HUES48 (cell line): ENCODE data around the gene KLHL14.
"Not testable (repeated sequence)": the region's sequence is repeated elsewhere in the genome, so short reads cannot be mapped to it uniquely, and the experiment has no call there.

Source experiments
- H3K27ac ChIP-seq: one replicate; pipeline ENCODE4 v1.7.0; 2013; ENCODE audit warnings: low read depth, low read length, inconsistent platforms
- H3K27me3 ChIP-seq: 2 replicates; pipeline ENCODE4 v1.6.1; 2013; ENCODE audit warnings: mild to moderate bottlenecking, low read length; ENCODE audit not compliant: control insufficient read depth, insufficient read depth
- H3K36me3 ChIP-seq: 2 replicates; pipeline ENCODE4 v1.6.1; 2013; ENCODE audit warnings: low read length; ENCODE audit not compliant: control insufficient read depth, insufficient read depth
- H3K4me1 ChIP-seq: 2 replicates; pipeline ENCODE4 v1.6.1; 2013; ENCODE audit warnings: mild to moderate bottlenecking, low read length; ENCODE audit not compliant: control insufficient read depth, insufficient read depth
- H3K4me3 ChIP-seq: 2 replicates; pipeline ENCODE4 v1.5.1; 2013; ENCODE audit warnings: mild to moderate bottlenecking, low read depth, low read length
- H3K9ac ChIP-seq: 2 replicates; pipeline ENCODE4 v1.6.1; 2013; ENCODE audit warnings: mild to moderate bottlenecking, low read depth, low read length, moderate library complexity
- H3K9me3 ChIP-seq: 2 replicates; pipeline ENCODE4 v1.6.1; 2013; ENCODE audit warnings: low read length; ENCODE audit not compliant: control insufficient read depth, insufficient read depth

Gene KLHL14

DNA sequence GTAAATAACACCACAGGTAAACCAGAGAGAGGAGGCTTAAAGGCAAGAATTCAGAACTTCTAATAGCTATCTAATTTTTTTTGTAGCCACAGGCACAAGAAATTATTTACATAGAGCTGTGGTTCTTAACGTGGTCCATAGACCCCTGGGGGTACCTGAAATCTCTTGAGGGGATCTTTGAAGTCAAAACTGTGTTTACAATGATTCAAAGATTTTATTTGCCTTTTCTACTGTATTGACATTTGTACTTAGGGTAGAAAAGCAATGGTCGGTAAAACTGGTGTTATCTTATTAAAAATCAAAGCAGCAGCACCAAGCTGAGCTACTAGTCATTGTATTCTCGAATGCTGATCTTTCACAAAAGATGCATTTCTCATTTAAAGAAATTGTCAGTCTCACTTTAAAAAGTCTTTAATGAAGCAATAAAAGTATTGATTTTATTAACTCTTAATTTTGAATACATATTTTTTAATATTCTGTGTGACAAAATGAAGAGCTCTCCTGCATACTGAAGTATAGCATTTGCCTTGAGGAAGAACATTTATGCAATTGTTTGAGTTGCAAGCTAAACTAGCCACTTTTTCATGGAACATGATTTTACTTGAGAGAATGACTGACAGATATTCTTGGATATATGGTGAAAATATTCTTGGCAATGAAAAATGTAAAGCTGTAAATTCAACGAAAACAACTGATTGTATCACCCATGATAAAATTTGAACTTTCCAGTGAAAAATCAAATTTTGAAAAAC lies 25.6 kb upstream of the KLHL14 start:
- H3K9ac ChIP-seq = no peak overlapping the region
- no peak overlapping the region for H3K4me3 ChIP-seq
- H3K4me1 ChIP-seq = no peaks in the 10 kb centered on the region
- H3K27me3 ChIP-seq = no peaks in the 10 kb centered on the region
- H3K27ac ChIP-seq = no peak overlapping the region
- no peaks in the 10 kb centered on the region for H3K36me3 ChIP-seq
- no peaks in the 10 kb centered on the region for H3K9me3 ChIP-seq

- H3K9ac ChIP-seq, H3K27ac ChIP-seq, H3K4me3 ChIP-seq, H3K4me1 ChIP-seq, H3K27me3 ChIP-seq, H3K36me3 ChIP-seq, H3K9me3 ChIP-seq: not testable (repeated sequence)
Observed at GRCh38 chr18:32794667-32795066, 21.8 kb upstream of the KLHL14 start.

GRCh38 chr18:32779010-32779409 lies 6.2 kb upstream of the KLHL14 start:
- H3K9me3 ChIP-seq = no peaks in the 10 kb centered on the region
- no peak overlapping the region for H3K27ac ChIP-seq
- H3K27me3 ChIP-seq = peaks cover 14% of the 10 kb centered on the region
- H3K4me3 ChIP-seq = no peak overlapping the region
- H3K36me3 ChIP-seq = no peaks in the 10 kb centered on the region
- no peak overlapping the region for H3K9ac ChIP-seq
- peaks cover 8% of the 10 kb centered on the region for H3K4me1 ChIP-seq

DNA sequence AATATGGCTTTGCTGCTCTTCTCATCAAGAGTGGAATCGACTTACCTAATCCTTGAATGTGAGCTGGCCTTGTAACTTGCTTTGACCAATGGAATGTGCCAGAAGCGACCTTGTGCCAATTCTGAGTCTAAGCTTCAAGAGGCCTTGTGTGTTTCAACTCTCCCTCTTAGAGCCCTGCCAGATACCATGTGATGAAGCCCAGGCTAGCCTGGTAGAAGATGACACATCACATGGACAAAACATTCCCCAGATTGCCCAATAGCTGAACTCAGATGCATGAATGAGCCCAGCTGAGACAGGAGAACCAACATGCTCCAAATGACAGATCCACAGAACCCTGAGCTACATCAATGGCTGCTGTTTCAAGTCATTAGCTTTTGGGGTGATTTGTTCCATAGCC lies 4.2 kb upstream of the KLHL14 start:
- H3K27me3 ChIP-seq = peaks cover 34% of the 10 kb centered on the region
- no peaks in the 10 kb centered on the region for H3K9me3 ChIP-seq
- H3K4me1 ChIP-seq = peaks cover 23% of the 10 kb centered on the region
- H3K9ac ChIP-seq = no peak overlapping the region
- H3K27ac ChIP-seq = no peak overlapping the region
- no peaks in the 10 kb centered on the region for H3K36me3 ChIP-seq
- no peak overlapping the region for H3K4me3 ChIP-seq

DNA sequence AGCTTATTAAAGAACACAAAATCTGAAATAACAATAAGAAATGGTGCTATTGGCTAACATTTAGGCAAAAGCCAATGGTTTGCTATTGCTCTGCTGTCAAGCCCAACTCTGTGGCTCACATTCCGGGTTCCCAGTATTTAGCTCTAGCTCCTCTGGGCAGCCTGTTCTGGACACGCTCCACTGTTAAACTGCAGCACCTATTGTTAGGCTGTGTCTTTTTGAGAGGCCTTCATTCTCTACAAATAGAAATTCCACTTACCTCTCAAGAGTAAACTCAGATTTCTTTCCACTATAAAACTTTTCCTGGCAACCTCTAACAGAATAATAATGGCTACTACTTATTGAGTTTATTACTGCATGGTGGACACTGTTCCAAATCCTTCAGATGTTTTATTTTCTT lies 3.7 kb upstream of the KLHL14 start:
- H3K4me3 ChIP-seq = no peak overlapping the region
- no peak overlapping the region for H3K27ac ChIP-seq
- no peaks in the 10 kb centered on the region for H3K9me3 ChIP-seq
- peaks cover 35% of the 10 kb centered on the region for H3K27me3 ChIP-seq
- peaks cover 23% of the 10 kb centered on the region for H3K4me1 ChIP-seq
- no peaks in the 10 kb centered on the region for H3K36me3 ChIP-seq
- no peak overlapping the region for H3K9ac ChIP-seq

DNA sequence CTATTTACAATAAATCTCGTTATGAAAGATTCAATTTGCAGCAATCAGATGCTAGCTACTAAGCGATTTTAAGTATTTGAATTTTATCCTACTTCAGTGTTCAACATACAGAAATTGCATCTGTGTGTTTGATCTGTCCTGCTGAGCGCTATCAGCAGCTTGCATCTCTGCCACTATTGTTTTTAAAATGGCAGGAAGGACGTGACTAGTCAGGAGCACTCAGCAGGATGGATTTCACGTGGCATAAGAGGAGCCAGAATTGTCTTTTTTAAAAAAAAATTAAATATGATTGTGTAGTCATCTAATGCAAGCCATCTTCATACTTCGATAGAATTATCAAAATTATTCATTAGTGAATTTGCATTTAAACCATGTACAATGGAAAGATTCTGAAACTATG lies 2.8 kb upstream of the KLHL14 start:
- peaks cover 23% of the 10 kb centered on the region for H3K4me1 ChIP-seq
- no peak overlapping the region for H3K9ac ChIP-seq

GRCh38 chr18:32773382-32773712 lies 524 bp upstream of the KLHL14 start:
- Histone ChIP-seq H3K36me3 (no peaks in the 10 kb centered on the region), H3K4me1 (peaks cover 32% of the 10 kb centered on the region), H3K9ac (no peak overlapping the region), H3K27ac (no peak overlapping the region), H3K4me3 (peak overlapping the region; percentile 62; the same call in 1 of the 2 replicates), H3K9me3 (no peaks in the 10 kb centered on the region), H3K27me3 (peaks cover 65% of the 10 kb centered on the region)

More for the DNA sequence above, 2.8 kb upstream of the KLHL14 start:
- peaks cover 43% of the 10 kb centered on the region for H3K27me3 ChIP-seq
- H3K27ac ChIP-seq = no peak overlapping the region
- H3K36me3 ChIP-seq = no peaks in the 10 kb centered on the region
- H3K4me3 ChIP-seq = no peak overlapping the region
- H3K9me3 ChIP-seq = no peaks in the 10 kb centered on the region

DNA sequence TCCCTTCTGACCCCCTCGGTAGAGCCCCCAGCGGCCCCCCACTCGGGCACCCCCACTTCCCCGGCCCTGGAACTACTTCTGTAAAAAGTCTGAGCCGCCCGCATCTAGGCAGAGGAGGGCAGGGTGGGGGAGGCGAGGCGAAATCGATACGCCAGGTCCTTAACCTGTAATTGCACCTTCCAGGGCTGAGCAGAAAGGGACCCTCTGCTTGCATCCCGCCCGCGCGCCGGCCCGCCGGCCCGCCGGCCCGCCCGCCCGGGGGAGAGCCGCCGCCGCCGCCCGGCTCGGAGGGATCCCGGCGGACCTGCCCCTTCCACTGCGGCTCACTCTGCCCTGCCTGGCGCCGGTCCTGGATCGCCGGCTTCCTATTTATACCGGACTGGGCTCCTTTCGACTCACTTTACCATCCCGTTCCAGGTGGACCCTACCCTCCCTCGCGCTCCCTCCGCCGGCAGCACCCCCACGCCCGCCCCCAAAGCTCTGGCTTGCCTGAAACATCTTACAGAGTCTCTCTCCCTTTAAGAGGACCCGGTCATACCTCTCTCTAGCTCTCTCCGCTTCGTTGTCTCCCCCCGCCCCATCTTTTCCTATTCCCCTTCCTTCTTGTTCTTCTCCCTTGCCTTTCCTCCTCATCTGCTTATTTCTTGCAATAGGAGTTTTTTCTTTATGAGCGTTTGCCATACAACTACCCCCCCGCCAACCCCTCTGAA lies 797 bp downstream of the KLHL14 start:
- peaks cover 71% of the 10 kb centered on the region for H3K27me3 ChIP-seq
- H3K9me3 ChIP-seq = no peaks in the 10 kb centered on the region
- peaks cover 36% of the 10 kb centered on the region for H3K4me1 ChIP-seq
- no peak overlapping the region for H3K9ac ChIP-seq
- H3K4me3 ChIP-seq = peak overlapping the region; percentile 62
- no peak overlapping the region for H3K27ac ChIP-seq
- no peaks in the 10 kb centered on the region for H3K36me3 ChIP-seq

DNA sequence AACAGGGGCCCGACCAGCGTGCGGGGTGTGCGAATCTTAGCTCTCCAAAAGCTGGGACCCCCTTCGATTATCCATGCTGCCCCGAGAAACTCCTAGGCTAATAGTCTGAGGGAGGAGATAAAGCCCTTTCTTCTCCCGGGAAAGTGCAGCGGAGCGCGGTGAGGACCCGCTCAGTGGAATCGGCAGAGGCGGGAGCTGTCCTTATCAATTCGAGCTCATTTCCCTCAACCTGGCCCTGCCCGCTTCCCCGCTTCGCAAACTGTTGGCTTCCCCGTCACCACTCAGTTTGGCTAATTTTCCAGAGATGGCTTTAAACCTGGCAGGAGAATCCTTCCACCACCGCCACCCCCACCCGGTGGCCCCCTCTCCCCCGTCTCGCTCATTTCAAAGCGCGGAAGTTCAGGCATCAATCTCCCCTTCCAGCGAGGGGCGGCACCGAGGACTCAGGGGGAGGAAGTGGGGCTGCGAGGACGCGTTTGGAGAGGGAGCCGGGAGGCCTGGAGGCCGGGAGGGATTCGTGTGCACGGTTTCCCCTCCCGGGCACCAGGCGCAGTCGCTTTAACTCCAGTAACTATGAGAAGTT lies 1.6 kb downstream of the KLHL14 start:
- Histone ChIP-seq H3K36me3 (no peaks in the 10 kb centered on the region), H3K4me3 (peak overlapping the region; percentile 62), H3K9ac (no peak overlapping the region), H3K27ac (peak overlapping the region; percentile 6), H3K4me1 (peaks cover 36% of the 10 kb centered on the region), H3K27me3 (peaks cover 71% of the 10 kb centered on the region), H3K9me3 (no peaks in the 10 kb centered on the region)

DNA sequence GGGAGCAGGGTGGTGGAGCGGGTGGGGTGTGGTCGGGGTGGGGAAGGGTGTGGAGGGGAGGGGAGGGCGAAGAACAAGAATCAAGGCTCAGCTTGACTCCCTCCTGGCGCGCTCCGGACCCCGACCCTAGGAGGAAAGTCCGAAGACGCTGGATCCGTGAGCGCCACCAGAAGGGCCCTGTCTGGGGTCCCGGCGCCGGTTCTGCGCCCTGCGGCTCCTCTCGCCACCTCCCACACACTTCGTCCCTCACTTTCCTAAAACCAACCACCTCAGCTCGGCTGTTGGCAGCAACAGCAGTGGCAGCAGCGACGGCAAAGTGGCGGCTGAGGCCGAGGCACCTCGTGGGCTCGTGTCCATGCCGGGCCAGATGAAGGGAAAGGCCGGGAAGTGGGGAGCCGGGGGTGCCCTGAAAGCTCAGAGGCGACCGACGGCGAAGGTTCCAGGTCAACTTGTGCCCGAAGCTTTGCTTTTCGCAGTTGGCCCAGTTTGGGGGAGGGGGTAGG lies 2.1 kb downstream of the KLHL14 start:
- Histone ChIP-seq H3K27ac (peak overlapping the region; percentile 6), H3K4me3 (peak overlapping the region; percentile 62), H3K9ac (no peak overlapping the region), H3K36me3 (no peaks in the 10 kb centered on the region), H3K27me3 (peaks cover 71% of the 10 kb centered on the region), H3K4me1 (peaks cover 36% of the 10 kb centered on the region), H3K9me3 (no peaks in the 10 kb centered on the region)
